Nephron progenitor cell (in vitro differentiated cells): Measurements from ENCODE around the gene RPL13A.

Experiments used
- DNase-seq: peaks from one replicate; pipeline ENCODE4 v3.0.0; 2021
- H3K27ac Mint-ChIP-seq: 2 replicates; pipeline ENCODE4 v1.8.0; 2021; ENCODE audit warnings: mild to moderate bottlenecking, moderate library complexity, mixed read lengths
- H3K27me3 Mint-ChIP-seq: 2 replicates; pipeline ENCODE4 v1.8.0; 2021; ENCODE audit warnings: mild to moderate bottlenecking, low read depth, mixed read lengths; ENCODE audit not compliant: poor library complexity
- H3K36me3 Mint-ChIP-seq: 2 replicates; pipeline ENCODE4 v1.8.0; 2021; ENCODE audit warnings: low read depth, mixed read lengths
- H3K4me1 Mint-ChIP-seq: 2 replicates; pipeline ENCODE4 v1.8.0; 2021; ENCODE audit warnings: mixed read lengths
- H3K4me3 Mint-ChIP-seq: 2 replicates; pipeline ENCODE4 v1.8.0; 2021; ENCODE audit warnings: mild to moderate bottlenecking, moderate library complexity, mixed read lengths
- H3K9me3 Mint-ChIP-seq: 2 replicates; pipeline ENCODE4 v1.8.0; 2021; ENCODE audit warnings: mild to moderate bottlenecking, moderate library complexity, mixed read lengths
- CTCF ChIP-seq: fragments of 200-600 bp; sonication (generic); IDR thresholded peaks from 2 replicates; pipeline ENCODE4 v1.5.0; 2021; ENCODE audit warnings: antibody characterized with exemption

RPL13A gene

GRCh38 chr19:49447485-49448431, 39.6 kb upstream of the RPL13A start:
- Mint-ChIP-seq H3K4me1 (peaks cover 39% of the 10 kb centered on the region), H3K9me3 (no peaks in the 10 kb centered on the region), H3K27ac (no peak overlapping the region), H3K4me3 (no peak overlapping the region), H3K27me3 (peaks cover 3% of the 10 kb centered on the region), H3K36me3 (peaks cover 45% of the 10 kb centered on the region)
- TF ChIP-seq CTCF: no peak
- DNase-seq: peak; percentile 51

GRCh38 chr19:49448432-49448786, 39.0 kb upstream of the RPL13A start:
- Mint-ChIP-seq H3K27me3 (peaks cover 4% of the 10 kb centered on the region), H3K27ac (peak overlapping the region; percentile 76), H3K4me3 (peak overlapping the region; percentile 76), H3K4me1 (peaks cover 39% of the 10 kb centered on the region), H3K36me3 (peaks cover 45% of the 10 kb centered on the region), H3K9me3 (no peaks in the 10 kb centered on the region)
- TF ChIP-seq CTCF: no peak
- no peak for DNase-seq

- Mint-ChIP-seq H3K36me3 (peaks cover 45% of the 10 kb centered on the region), H3K4me1 (peaks cover 50% of the 10 kb centered on the region), H3K27me3 (peaks cover 7% of the 10 kb centered on the region), H3K27ac (no peak overlapping the region), H3K9me3 (no peaks in the 10 kb centered on the region), H3K4me3 (peak overlapping the region; percentile 96)
- no peak for DNase-seq
- no peak for TF ChIP-seq CTCF
These were observed 37.0 kb upstream of the RPL13A start for GRCh38 chr19:49450405-49450804.

- H3K4me1 Mint-ChIP-seq: peaks cover 50% of the 10 kb centered on the region
- peaks cover 7% of the 10 kb centered on the region for H3K27me3 Mint-ChIP-seq
- no peaks in the 10 kb centered on the region for H3K9me3 Mint-ChIP-seq
- peak within 1 kb of the TSS; percentile 96 for H3K4me3 Mint-ChIP-seq
- no peak for TF ChIP-seq CTCF
- peaks cover 45% of the 10 kb centered on the region for H3K36me3 Mint-ChIP-seq
- DNase-seq: peak; percentile 92
- H3K27ac Mint-ChIP-seq: peak within 1 kb of the TSS; percentile 95
These were observed 35.8 kb upstream of the RPL13A start, which contains the start of gene PIH1D1 for GRCh38 chr19:49451430-49452181. Gene PIH1D1, minus strand, starts transcription at chr19:49451814. Its CDS starts 240 bp downstream, at chr19:49451574.

GRCh38 chr19:49453013-49453756, 34.2 kb upstream of the RPL13A start, which contains the start of gene ALDH16A1:
Gene ALDH16A1, plus strand, starts transcription at chr19:49453225. Its CDS starts 107 bp downstream, at chr19:49453332.
- peak within 1 kb of the TSS; percentile 96 for H3K4me3 Mint-ChIP-seq
- peak within 1 kb of the TSS; percentile 99 for H3K27ac Mint-ChIP-seq
- H3K9me3 Mint-ChIP-seq: no peaks in the 10 kb centered on the region
- peak; percentile 98 for DNase-seq
- no peak for TF ChIP-seq CTCF
- H3K27me3 Mint-ChIP-seq: peaks cover 7% of the 10 kb centered on the region
- H3K4me1 Mint-ChIP-seq: peaks cover 53% of the 10 kb centered on the region
- H3K36me3 Mint-ChIP-seq: peaks cover 44% of the 10 kb centered on the region
